ENCODE data around the gene ADGRA1.

DNA sequence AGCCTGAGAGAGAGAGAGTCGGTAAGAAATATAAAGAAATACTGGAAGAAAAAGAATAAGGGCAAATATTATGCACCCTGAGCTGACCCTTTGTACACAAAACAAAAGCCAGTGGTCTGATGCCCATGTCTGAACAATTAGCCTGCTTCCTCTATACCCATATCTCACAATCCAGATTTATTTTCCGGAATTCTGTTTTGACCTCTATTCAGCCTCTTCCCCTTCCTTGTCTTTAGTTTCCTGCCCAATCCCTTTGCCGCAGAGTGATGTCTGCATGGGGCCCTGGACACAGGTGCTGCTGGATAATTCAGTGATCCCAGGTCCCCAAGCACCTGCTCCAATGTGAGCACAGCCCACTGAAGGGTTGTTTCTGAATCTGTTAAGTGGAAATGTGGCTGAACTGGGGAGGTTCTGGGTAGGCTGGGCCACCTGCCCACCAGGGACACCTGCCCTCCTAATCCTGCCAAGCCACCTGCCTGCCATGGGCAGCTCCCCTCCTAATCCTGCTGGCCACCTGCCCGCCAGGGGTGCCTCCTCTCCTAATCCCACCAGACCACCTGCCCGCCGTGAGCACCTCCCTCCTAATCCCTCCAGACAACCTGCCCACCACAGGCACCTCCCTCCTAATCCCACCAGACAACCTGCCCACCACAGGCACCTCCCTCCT is 23.0 kb downstream of the ADGRA1 start:
- TF ChIP-seq NANOG (IDR thresholded peaks at IDR 0.05; ENCODE audit: borderline replicate concordance) = no peak
- TF ChIP-seq EZH2phosphoT487 (IDR thresholded peaks at IDR 0.05; ENCODE audit: unreplicated experiment) = no peak
- TF ChIP-seq, protein P1, sequence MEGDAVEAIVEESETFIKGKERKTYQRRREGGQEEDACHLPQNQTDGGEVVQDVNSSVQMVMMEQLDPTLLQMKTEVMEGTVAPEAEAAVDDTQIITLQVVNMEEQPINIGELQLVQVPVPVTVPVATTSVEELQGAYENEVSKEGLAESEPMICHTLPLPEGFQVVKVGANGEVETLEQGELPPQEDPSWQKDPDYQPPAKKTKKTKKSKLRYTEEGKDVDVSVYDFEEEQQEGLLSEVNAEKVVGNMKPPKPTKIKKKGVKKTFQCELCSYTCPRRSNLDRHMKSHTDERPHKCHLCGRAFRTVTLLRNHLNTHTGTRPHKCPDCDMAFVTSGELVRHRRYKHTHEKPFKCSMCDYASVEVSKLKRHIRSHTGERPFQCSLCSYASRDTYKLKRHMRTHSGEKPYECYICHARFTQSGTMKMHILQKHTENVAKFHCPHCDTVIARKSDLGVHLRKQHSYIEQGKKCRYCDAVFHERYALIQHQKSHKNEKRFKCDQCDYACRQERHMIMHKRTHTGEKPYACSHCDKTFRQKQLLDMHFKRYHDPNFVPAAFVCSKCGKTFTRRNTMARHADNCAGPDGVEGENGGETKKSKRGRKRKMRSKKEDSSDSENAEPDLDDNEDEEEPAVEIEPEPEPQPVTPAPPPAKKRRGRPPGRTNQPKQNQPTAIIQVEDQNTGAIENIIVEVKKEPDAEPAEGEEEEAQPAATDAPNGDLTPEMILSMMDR (conservative IDR thresholded peaks at IDR 0.05; ENCODE audit: low read depth in 2 of 2) = no peak
- TF ChIP-seq POLR2AphosphoS5 (IDR thresholded peaks at IDR 0.05; ENCODE audit: low read depth) = no peak
- TF ChIP-seq, protein P2, sequence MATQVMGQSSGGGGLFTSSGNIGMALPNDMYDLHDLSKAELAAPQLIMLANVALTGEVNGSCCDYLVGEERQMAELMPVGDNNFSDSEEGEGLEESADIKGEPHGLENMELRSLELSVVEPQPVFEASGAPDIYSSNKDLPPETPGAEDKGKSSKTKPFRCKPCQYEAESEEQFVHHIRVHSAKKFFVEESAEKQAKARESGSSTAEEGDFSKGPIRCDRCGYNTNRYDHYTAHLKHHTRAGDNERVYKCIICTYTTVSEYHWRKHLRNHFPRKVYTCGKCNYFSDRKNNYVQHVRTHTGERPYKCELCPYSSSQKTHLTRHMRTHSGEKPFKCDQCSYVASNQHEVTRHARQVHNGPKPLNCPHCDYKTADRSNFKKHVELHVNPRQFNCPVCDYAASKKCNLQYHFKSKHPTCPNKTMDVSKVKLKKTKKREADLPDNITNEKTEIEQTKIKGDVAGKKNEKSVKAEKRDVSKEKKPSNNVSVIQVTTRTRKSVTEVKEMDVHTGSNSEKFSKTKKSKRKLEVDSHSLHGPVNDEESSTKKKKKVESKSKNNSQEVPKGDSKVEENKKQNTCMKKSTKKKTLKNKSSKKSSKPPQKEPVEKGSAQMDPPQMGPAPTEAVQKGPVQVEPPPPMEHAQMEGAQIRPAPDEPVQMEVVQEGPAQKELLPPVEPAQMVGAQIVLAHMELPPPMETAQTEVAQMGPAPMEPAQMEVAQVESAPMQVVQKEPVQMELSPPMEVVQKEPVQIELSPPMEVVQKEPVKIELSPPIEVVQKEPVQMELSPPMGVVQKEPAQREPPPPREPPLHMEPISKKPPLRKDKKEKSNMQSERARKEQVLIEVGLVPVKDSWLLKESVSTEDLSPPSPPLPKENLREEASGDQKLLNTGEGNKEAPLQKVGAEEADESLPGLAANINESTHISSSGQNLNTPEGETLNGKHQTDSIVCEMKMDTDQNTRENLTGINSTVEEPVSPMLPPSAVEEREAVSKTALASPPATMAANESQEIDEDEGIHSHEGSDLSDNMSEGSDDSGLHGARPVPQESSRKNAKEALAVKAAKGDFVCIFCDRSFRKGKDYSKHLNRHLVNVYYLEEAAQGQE (IDR thresholded peaks at IDR 0.05; ENCODE audit: unreplicated experiment) = no peak
- TF ChIP-seq EZH2 (IDR thresholded peaks at IDR 0.05; ENCODE audit: low read depth, unreplicated experiment) = no peak
- TF ChIP-seq CREB1 (CRISPR knock-in tag; IDR thresholded peaks at IDR 0.05; ENCODE audit: low read depth) = no peak
- TF ChIP-seq STAT1 (IDR thresholded peaks at IDR 0.05; ENCODE audit: unreplicated experiment) = no peak
- TF ChIP-seq ZNF114 (CRISPR knock-in tag; IDR thresholded peaks at IDR 0.05) = no peak
- TF ChIP-seq, protein P3, sequence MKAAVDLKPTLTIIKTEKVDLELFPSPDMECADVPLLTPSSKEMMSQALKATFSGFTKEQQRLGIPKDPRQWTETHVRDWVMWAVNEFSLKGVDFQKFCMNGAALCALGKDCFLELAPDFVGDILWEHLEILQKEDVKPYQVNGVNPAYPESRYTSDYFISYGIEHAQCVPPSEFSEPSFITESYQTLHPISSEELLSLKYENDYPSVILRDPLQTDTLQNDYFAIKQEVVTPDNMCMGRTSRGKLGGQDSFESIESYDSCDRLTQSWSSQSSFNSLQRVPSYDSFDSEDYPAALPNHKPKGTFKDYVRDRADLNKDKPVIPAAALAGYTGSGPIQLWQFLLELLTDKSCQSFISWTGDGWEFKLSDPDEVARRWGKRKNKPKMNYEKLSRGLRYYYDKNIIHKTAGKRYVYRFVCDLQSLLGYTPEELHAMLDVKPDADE (IDR thresholded peaks at IDR 0.05) = no peak
